ENCODE measurements around the gene FAM135A.

FAM135A gene

DNA sequence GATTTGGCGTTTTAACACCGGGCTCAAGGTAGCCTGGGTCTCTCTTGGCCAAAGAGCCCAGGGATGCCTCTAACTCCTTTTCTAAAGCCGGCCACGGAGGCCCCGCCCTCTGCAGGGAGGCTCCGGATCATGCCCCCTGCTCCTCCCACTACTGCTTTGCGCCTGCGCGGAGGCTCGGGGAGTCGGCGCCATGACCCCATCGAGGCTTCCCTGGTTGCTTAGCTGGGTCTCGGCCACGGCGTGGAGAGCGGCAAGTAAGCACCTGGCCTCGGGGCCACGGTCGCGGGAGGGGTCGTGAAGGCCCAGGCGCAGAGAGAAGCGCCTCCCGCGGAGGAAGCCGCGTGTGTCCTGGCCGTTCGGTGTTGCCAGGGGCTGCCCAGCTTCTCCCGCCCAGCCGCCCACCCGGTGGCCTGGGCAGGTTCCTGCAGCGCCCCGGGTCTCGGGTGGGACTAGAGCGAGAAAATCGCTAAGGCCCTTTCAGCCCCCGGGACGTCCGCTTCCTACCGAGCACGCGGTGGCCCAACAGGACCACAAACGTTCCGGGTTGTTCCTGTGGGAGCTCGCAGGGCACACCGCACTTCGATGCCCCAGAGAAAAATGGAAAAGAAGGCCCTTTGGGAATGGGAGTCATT, 153.6 kb downstream of the FAM135A start, which contains the start of gene SDHAF4 (continued):
- TF ChIP-seq, protein P1, sequence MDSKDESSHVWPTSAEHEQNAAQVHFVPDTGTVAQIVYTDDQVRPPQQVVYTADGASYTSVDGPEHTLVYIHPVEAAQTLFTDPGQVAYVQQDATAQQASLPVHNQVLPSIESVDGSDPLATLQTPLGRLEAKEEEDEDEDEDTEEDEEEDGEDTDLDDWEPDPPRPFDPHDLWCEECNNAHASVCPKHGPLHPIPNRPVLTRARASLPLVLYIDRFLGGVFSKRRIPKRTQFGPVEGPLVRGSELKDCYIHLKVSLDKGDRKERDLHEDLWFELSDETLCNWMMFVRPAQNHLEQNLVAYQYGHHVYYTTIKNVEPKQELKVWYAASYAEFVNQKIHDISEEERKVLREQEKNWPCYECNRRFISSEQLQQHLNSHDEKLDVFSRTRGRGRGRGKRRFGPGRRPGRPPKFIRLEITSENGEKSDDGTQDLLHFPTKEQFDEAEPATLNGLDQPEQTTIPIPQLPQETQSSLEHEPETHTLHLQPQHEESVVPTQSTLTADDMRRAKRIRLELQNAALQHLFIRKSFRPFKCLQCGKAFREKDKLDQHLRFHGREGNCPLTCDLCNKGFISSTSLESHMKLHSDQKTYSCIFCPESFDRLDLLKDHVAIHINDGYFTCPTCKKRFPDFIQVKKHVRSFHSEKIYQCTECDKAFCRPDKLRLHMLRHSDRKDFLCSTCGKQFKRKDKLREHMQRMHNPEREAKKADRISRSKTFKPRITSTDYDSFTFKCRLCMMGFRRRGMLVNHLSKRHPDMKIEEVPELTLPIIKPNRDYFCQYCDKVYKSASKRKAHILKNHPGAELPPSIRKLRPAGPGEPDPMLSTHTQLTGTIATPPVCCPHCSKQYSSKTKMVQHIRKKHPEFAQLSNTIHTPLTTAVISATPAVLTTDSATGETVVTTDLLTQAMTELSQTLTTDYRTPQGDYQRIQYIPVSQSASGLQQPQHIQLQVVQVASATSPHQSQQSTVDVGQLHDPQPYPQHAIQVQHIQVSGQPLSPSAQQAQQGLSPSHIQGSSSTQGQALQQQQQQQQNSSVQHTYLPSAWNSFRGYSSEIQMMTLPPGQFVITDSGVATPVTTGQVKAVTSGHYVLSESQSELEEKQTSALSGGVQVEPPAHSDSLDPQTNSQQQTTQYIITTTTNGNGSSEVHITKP (tag by site-specific recombination; IDR thresholded peaks at IDR 0.05), result peak; percentile 12; the same call in 1 of the 2 replicates
- no peak for TF ChIP-seq ZNF248 (tag by site-specific recombination; IDR thresholded peaks at IDR 0.05)
- no peak for TF ChIP-seq ZNF677 (tag by site-specific recombination; IDR thresholded peaks at IDR 0.05)
- TF ChIP-seq ZNF211 (tag by site-specific recombination; IDR thresholded peaks at IDR 0.05; ENCODE audit: low read depth), result no peak
- no peak for TF ChIP-seq ZNF530 (tag by site-specific recombination; IDR thresholded peaks at IDR 0.05; ENCODE audit: low read depth)
- no peak for TF ChIP-seq ZNF132 (tag by site-specific recombination; IDR thresholded peaks at IDR 0.05; ENCODE audit: borderline replicate concordance)
- TF ChIP-seq ZNF354C (tag by site-specific recombination; IDR thresholded peaks at IDR 0.05; ENCODE audit: borderline replicate concordance, low read depth), result no peak
- TF ChIP-seq, protein P2, sequence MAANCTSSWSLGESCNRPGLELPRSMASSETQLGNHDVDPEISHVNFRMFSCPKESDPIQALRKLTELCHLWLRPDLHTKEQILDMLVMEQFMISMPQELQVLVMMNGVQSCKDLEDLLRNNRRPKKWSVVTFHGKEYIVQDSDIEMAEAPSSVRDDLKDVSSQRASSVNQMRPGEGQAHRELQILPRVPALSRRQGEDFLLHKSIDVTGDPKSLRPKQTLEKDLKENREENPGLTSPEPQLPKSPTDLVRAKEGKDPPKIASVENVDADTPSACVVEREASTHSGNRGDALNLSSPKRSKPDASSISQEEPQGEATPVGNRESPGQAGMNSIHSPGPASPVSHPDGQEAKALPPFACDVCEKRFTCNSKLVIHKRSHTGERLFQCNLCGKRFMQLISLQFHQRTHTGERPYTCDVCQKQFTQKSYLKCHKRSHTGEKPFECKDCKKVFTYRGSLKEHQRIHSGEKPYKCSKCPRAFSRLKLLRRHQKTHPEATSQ (tag by site-specific recombination; IDR thresholded peaks at IDR 0.05), result peak; percentile 74; the same call in 1 of the 2 replicates
- peak; percentile 83 for TF ChIP-seq ZFP37 (tag by site-specific recombination; IDR thresholded peaks at IDR 0.05)
- TF ChIP-seq OVOL3 (tag by site-specific recombination; IDR thresholded peaks at IDR 0.05), result no peak
- TF ChIP-seq KLF1 (tag by site-specific recombination; IDR thresholded peaks at IDR 0.05), result no peak
- no peak for TF ChIP-seq KLF7 (tag by site-specific recombination; IDR thresholded peaks at IDR 0.05; ENCODE audit: borderline replicate concordance)
- no peak for TF ChIP-seq ZNF473 (tag by site-specific recombination; IDR thresholded peaks at IDR 0.05)
- TF ChIP-seq ZNF792 (tag by site-specific recombination; IDR thresholded peaks at IDR 0.05), result no peak
- TF ChIP-seq ZNF48 (tag by site-specific recombination; IDR thresholded peaks at IDR 0.05), result no peak
- TF ChIP-seq, protein P3, sequence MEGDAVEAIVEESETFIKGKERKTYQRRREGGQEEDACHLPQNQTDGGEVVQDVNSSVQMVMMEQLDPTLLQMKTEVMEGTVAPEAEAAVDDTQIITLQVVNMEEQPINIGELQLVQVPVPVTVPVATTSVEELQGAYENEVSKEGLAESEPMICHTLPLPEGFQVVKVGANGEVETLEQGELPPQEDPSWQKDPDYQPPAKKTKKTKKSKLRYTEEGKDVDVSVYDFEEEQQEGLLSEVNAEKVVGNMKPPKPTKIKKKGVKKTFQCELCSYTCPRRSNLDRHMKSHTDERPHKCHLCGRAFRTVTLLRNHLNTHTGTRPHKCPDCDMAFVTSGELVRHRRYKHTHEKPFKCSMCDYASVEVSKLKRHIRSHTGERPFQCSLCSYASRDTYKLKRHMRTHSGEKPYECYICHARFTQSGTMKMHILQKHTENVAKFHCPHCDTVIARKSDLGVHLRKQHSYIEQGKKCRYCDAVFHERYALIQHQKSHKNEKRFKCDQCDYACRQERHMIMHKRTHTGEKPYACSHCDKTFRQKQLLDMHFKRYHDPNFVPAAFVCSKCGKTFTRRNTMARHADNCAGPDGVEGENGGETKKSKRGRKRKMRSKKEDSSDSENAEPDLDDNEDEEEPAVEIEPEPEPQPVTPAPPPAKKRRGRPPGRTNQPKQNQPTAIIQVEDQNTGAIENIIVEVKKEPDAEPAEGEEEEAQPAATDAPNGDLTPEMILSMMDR (tag by site-specific recombination; IDR thresholded peaks at IDR 0.05), result peak; percentile 74
- no peak for TF ChIP-seq ZNF747 (tag by site-specific recombination; IDR thresholded peaks at IDR 0.05)
- TF ChIP-seq, protein P4, sequence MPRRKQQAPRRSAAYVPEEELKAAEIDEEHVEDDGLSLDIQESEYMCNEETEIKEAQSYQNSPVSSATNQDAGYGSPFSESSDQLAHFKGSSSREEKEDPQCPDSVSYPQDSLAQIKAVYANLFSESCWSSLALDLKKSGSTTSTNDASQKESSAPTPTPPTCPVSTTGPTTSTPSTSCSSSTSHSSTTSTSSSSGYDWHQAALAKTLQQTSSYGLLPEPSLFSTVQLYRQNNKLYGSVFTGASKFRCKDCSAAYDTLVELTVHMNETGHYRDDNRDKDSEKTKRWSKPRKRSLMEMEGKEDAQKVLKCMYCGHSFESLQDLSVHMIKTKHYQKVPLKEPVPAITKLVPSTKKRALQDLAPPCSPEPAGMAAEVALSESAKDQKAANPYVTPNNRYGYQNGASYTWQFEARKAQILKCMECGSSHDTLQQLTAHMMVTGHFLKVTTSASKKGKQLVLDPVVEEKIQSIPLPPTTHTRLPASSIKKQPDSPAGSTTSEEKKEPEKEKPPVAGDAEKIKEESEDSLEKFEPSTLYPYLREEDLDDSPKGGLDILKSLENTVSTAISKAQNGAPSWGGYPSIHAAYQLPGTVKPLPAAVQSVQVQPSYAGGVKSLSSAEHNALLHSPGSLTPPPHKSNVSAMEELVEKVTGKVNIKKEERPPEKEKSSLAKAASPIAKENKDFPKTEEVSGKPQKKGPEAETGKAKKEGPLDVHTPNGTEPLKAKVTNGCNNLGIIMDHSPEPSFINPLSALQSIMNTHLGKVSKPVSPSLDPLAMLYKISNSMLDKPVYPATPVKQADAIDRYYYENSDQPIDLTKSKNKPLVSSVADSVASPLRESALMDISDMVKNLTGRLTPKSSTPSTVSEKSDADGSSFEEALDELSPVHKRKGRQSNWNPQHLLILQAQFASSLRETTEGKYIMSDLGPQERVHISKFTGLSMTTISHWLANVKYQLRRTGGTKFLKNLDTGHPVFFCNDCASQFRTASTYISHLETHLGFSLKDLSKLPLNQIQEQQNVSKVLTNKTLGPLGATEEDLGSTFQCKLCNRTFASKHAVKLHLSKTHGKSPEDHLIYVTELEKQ (tag by site-specific recombination; IDR thresholded peaks at IDR 0.05; ENCODE audit: borderline replicate concordance), result no peak
- no peak for TF ChIP-seq TRIM28 (IDR thresholded peaks at IDR 0.05; ENCODE audit: borderline replicate concordance, low read length)
- TF ChIP-seq, protein P5, sequence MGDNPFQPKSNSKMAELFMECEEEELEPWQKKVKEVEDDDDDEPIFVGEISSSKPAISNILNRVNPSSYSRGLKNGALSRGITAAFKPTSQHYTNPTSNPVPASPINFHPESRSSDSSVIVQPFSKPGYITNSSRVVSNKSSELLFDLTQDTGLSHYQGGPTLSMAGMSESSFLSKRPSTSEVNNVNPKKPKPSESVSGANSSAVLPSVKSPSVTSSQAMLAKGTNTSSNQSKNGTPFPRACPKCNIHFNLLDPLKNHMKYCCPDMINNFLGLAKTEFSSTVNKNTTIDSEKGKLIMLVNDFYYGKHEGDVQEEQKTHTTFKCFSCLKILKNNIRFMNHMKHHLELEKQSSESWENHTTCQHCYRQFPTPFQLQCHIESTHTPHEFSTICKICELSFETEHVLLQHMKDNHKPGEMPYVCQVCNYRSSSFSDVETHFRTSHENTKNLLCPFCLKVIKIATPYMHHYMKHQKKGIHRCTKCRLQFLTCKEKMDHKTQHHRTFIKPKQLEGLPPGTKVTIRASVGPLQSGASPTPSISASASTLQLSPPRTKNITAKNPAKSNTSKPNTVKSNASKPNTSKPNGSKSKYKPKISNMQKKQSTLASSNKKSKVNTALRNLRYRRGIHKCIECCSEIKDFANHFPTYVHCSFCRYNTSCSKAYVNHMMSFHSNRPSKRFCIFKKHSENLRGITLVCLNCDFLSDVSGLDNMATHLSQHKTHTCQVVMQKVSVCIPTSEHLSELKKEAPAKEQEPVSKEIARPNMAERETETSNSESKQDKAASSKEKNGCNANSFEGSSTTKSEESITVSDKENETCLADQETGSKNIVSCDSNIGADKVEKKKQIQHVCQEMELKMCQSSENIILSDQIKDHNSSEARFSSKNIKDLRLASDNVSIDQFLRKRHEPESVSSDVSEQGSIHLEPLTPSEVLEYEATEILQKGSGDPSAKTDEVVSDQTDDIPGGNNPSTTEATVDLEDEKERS (tag by site-specific recombination; IDR thresholded peaks at IDR 0.05), result no peak
- no peak for TF ChIP-seq ZNF302 (tag by site-specific recombination; IDR thresholded peaks at IDR 0.05; ENCODE audit: low read depth)
- no peak for TF ChIP-seq ZNF391 (tag by site-specific recombination; IDR thresholded peaks at IDR 0.05; ENCODE audit: borderline replicate concordance, low read depth)
- TF ChIP-seq HOXD13 (CRISPR knock-in tag; IDR thresholded peaks at IDR 0.05; ENCODE audit: borderline replicate concordance), result peak; percentile 46; the same call in 1 of the 2 replicates
- no peak for TF ChIP-seq ZNF274 (IDR thresholded peaks at IDR 0.05; ENCODE audit: low read length)
- no peak for TF ChIP-seq ZNF274 (tag by site-specific recombination; IDR thresholded peaks at IDR 0.05; ENCODE audit: borderline replicate concordance)
- TF ChIP-seq RBAK (tag by site-specific recombination; IDR thresholded peaks at IDR 0.05), result no peak
- TF ChIP-seq TCF7L2 (IDR thresholded peaks at IDR 0.05; ENCODE audit: borderline replicate concordance, low read depth, low read length), result no peak

All from HEK293 (cell line).